Loucy (cell line): ENCODE data around the gene ZNF296.

Experiments
- CTCF ChIP-seq: fragments of 200-600 bp; sonication (generic); conservative IDR thresholded peaks from 2 replicates; pipeline ENCODE4 v1.5.1; 2014; ENCODE audit warnings: mild to moderate bottlenecking, antibody characterized with exemption, low read length
- EZH2phosphoT487 ChIP-seq: fragments of 200-600 bp; IDR thresholded peaks from 2 replicates; pipeline ENCODE4 v1.6.1; 2018; ENCODE audit warnings: antibody characterized with exemption, mild to moderate bottlenecking, moderate library complexity, borderline replicate concordance

DNA sequence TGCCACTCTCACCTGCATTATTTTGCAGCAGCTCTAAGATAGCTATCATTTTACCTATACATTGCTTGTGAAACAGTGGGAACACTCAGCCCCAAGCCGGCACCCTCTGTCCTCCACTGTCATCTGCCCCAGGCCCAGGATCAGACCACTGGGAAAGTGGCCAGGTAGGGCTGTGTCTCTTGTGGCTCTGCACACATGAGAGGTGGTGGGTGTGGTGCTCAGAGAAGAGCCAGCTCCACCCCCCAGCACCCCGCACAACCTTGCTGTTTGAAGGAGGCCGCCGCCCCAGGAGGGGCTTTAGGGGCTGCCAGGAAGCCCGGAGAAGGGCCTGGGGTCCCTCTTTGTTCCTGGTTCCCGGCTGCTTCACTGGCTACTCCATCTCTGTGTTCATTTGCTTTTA is 43.3 kb upstream of the ZNF296 start:
- no peak for TF ChIP-seq CTCF
- TF ChIP-seq EZH2phosphoT487, result no peak
